Keratinocyte (primary cell): Measurements from ENCODE around the gene CACNA1B. TPM values are rescaled to one million over a fixed set of nuclear protein-coding genes. Genes with fewer than 3 reads are reported as not detected.

Experiments used
- DNase-seq: peaks from one replicate; pipeline ENCODE4 v3.0.0-alpha.2; 2011; ENCODE audit warnings: low read depth, missing footprints, low spot score
- FAIRE-seq: peaks from 2 replicates; lab custom pipeline; 2011; peaks lifted over from hg19 to GRCh38; lab: Jason Lieb, UNC
- H2AFZ ChIP-seq: 2 replicates; pipeline ENCODE4 v1.6.0; 2012; ENCODE audit warnings: low read length, control low read depth, inconsistent platforms; ENCODE audit not compliant: control insufficient read depth
- H3K27ac ChIP-seq: 2 replicates; pipeline ENCODE4 v1.5.1; 2011; ENCODE audit warnings: low read length; ENCODE audit not compliant: control insufficient read depth, insufficient read depth
- H3K27me3 ChIP-seq: 3 replicates; pipeline ENCODE4 v1.6.0; 2011; ENCODE audit warnings: low read length; ENCODE audit not compliant: control insufficient read depth, insufficient read depth; ENCODE audit errors: extremely low read depth
- H3K36me3 ChIP-seq, 2 experiments: 2 replicates in 1 of 2; 3 replicates in 1 of 2; pipeline ENCODE4 v1.5.1; 2011; ENCODE audit warnings: low read length in 2 of 2, mild to moderate bottlenecking in 1 of 2; ENCODE audit not compliant: control insufficient read depth in 2 of 2, insufficient read depth in 2 of 2; ENCODE audit errors: extremely low read depth in 1 of 2
- H3K4me1 ChIP-seq: 3 replicates; pipeline ENCODE4 v1.5.1; 2011; ENCODE audit warnings: low read length; ENCODE audit not compliant: control insufficient read depth, insufficient read depth; ENCODE audit errors: extremely low read depth
- H3K4me2 ChIP-seq: 3 replicates; pipeline ENCODE4 v1.6.0; 2011; ENCODE audit warnings: low read depth, low read length; ENCODE audit not compliant: control insufficient read depth, insufficient read depth; ENCODE audit errors: extremely low read depth
- H3K4me3 ChIP-seq, 3 experiments: fragments of 200-600 bp in 1 of 3; sonication (generic) in 1 of 3; 2 replicates in 2 of 3; 3 replicates in 1 of 3; pipeline ENCODE4 v1.5.1; 2011 to 2016; ENCODE audit warnings: low read length in 3 of 3, mild to moderate bottlenecking in 3 of 3, control low read depth in 2 of 3, inconsistent platforms in 1 of 3, low read depth in 1 of 3, mixed read lengths in 1 of 3, mixed run types in 1 of 3, moderate library complexity in 1 of 3; ENCODE audit not compliant: control insufficient read depth in 2 of 3, insufficient read depth in 2 of 3; ENCODE audit errors: extremely low read depth in 1 of 3
- H3K79me2 ChIP-seq: 2 replicates; pipeline ENCODE4 v1.6.0; 2012; ENCODE audit warnings: low read length; ENCODE audit not compliant: control insufficient read depth, insufficient read depth
- H3K9ac ChIP-seq: 3 replicates; pipeline ENCODE4 v1.6.0; 2011; ENCODE audit warnings: low read length; ENCODE audit not compliant: control insufficient read depth, insufficient read depth; ENCODE audit errors: extremely low read depth
- H3K9me1 ChIP-seq: 3 replicates; pipeline ENCODE4 v1.6.0; 2011; ENCODE audit warnings: low read length; ENCODE audit not compliant: control insufficient read depth, insufficient read depth; ENCODE audit errors: extremely low read depth
- H3K9me3 ChIP-seq: 2 replicates; pipeline ENCODE4 v1.5.1; 2012; ENCODE audit warnings: low read depth, low read length; ENCODE audit not compliant: control insufficient read depth
- H4K20me1 ChIP-seq: 3 replicates; pipeline ENCODE4 v1.6.0; 2011; ENCODE audit warnings: low read length; ENCODE audit not compliant: control insufficient read depth, insufficient read depth; ENCODE audit errors: extremely low read depth
- CTCF ChIP-seq, 3 experiments: IDR thresholded peaks in 1 of 3; conservative IDR thresholded peaks in 1 of 3; optimal IDR thresholded peaks in 1 of 3; 2 replicates in 2 of 3; 3 replicates in 1 of 3; pipeline versions ENCODE3 to v1.5.1; 2011; ENCODE audit warnings: low read length in 3 of 3, mild to moderate bottlenecking in 3 of 3, moderate library complexity in 2 of 3, control low read depth in 1 of 3, inconsistent platforms in 1 of 3; ENCODE audit not compliant: insufficient read depth in 2 of 3; ENCODE audit errors: extremely low read depth in 1 of 3
- EZH2 ChIP-seq: IDR thresholded peaks from one replicate; pipeline ENCODE4 v1.6.1; 2012; ENCODE audit warnings: inconsistent platforms, mild to moderate bottlenecking, low read length, moderate library complexity
- dilution Hi-C: fragments of 300-500 bp; cut with MboI; formaldehyde crosslinking; loops from one replicate; pipeline ENCODE4 v1.7.0; 2020; ENCODE audit warnings: low sequenced_read_pairs; ENCODE audit not compliant: extremely low pct_ligation_motif_present
- polyA plus RNA-seq, 5 experiments: library from polyadenylated mRNA; depleted of rRNA in 3 of 5; stranded (reverse) in 3 of 5; stranded (forward) in 1 of 5; unstranded in 1 of 5; fragments of >200 nt; gene quantifications; 1 replicate in 1 of 5; 2 replicates in 3 of 5; 3 replicates in 1 of 5; pipeline versions ENCODE4 v1.2.1 to v1.2.3, GENCODE V29; 2011 to 2012; ENCODE audit warnings: missing spikeins in 2 of 5, low read depth in 1 of 5, low replicate concordance in 1 of 5

CACNA1B gene
- polyA plus RNA-seq, 1 donor (not counting 4 experiments of a cell fraction or from before 2014, with no cell fraction given), result 0.01 TPM

GRCh38 chr9:137875354-137875753, 2.2 kb upstream of the CACNA1B start:
- FAIRE-seq, result no peak
- Histone ChIP-seq H3K27me3 (peaks cover 12% of the 10 kb centered on the region), H2AFZ (no peak overlapping the region), H3K4me2 (no peak overlapping the region), H3K27ac (no peak overlapping the region), H3K9ac (no peak overlapping the region), H3K9me3 (peaks cover 2% of the 10 kb centered on the region), H3K36me3 (no peaks in the 10 kb centered on the region), H3K79me2 (no peaks in the 10 kb centered on the region), H3K4me3 (no peak overlapping the region), H3K4me1 (no peaks in the 10 kb centered on the region), H3K9me1 (no peaks in the 10 kb centered on the region), H4K20me1 (no peaks in the 10 kb centered on the region)
- DNase-seq, result no peak
- TF ChIP-seq EZH2, result no peak
- TF ChIP-seq CTCF (optimal IDR thresholded peaks at IDR 0.05 in 1 of 3, IDR thresholded peaks at IDR 0.05 in 1 of 3, conservative IDR thresholded peaks at IDR 0.05 in 1 of 3; ENCODE audit: extremely low read depth in 1 of 3, insufficient read depth in 2 of 3, low read length in 3 of 3), result no peak
- dilution Hi-C loops, result no loop called here

DNA sequence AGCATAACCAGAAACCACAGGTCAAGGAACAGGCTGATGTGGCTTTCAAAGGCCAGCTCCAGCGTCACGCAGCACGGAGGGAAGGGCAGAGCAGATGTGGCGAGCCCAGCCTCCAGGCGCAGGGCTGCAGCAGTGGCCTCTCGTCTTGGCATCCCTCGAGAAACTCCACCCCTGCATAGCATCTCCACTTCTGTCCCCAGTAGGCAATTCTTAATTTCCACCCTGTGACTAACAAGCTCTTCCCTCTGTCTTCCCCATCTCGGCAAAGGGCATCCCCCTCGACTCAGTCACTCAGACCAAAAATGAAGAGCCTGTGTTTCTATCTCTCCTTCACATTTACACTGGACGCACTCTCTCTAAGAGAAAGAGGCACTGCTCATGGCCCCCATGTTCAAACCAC, 1.7 kb upstream of the CACNA1B start:
- no peak overlapping the region for H3K9ac ChIP-seq
- no peak overlapping the region for H3K4me2 ChIP-seq
- peaks cover 12% of the 10 kb centered on the region for H3K27me3 ChIP-seq
- no peak overlapping the region for H3K4me3 ChIP-seq
- no peaks in the 10 kb centered on the region for H4K20me1 ChIP-seq
- TF ChIP-seq EZH2 (no peak), CTCF (optimal IDR thresholded peaks at IDR 0.05 in 1 of 3, IDR thresholded peaks at IDR 0.05 in 1 of 3, conservative IDR thresholded peaks at IDR 0.05 in 1 of 3; ENCODE audit: extremely low read depth in 1 of 3, insufficient read depth in 2 of 3, low read length in 3 of 3) (no peak)
- dilution Hi-C loops, result no loop called here
- DNase-seq (no peak), FAIRE-seq (no peak)
- H2AFZ ChIP-seq, result no peak overlapping the region
- no peaks in the 10 kb centered on the region for H3K9me1 ChIP-seq
- H3K4me1 ChIP-seq, result no peaks in the 10 kb centered on the region
- H3K9me3 ChIP-seq, result peaks cover 2% of the 10 kb centered on the region
- H3K79me2 ChIP-seq, result no peaks in the 10 kb centered on the region
- no peaks in the 10 kb centered on the region for H3K36me3 ChIP-seq
- H3K27ac ChIP-seq, result no peak overlapping the region
